C4-2B (cell line): Measurements from ENCODE around the gene FAM120B.

Experiments
- ZFX ChIP-seq: fragments of 450-650 bp; IDR thresholded peaks from 2 replicates; pipeline ENCODE4 v1.6.1; 2017
- TF ChIP-seq, protein P1 (sequence below): fragments of 450-650 bp; conservative IDR thresholded peaks from 2 replicates; pipeline ENCODE4 v1.5.1; 2017; ENCODE audit warnings: mild to moderate bottlenecking

DNA sequence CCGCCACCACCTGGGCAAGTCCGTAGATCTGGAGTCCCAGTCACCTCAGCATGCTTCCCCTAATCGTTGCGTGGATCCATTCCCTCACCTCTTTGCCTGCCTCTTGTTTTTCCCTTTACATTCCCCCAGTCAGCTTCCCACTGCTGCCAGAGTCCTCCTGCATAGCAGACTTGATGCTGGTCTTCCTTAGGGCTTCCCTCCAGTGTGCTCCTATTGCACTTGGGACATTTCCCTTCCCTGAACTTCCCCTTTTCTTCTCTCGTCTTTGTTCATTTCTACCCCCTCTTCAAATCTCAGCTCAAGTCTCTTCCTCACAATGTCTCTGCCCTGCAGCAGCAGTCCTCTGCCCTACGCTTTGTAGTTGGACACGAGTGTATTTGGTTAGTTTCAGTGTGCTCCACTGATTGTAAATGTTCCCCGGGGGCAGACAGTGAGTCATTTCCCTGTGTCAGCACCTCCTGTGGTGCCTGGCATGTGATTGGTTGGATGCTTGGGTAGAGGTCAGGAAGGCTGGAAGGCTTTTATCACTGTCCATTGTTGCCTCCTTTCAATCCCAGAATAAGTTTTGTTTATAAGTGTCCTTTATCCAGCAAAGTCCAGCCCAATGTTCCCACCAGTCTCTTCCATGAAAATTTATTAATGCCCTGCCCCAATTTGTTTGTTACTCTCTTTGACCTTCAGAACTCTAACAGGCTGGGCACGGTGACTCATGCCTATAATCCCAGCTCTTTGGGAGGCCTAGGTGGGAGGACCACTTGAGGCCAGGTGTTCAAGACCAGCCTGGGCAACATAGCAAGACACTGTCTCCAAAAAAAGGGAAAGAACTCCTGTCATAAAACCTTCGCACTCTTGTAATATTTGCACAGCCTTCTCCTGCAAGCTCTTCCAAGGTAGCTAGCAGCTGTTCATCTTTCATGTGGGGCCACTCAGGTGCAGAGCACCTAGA, 38.3 kb downstream of the FAM120B start:
- TF ChIP-seq, protein P1, sequence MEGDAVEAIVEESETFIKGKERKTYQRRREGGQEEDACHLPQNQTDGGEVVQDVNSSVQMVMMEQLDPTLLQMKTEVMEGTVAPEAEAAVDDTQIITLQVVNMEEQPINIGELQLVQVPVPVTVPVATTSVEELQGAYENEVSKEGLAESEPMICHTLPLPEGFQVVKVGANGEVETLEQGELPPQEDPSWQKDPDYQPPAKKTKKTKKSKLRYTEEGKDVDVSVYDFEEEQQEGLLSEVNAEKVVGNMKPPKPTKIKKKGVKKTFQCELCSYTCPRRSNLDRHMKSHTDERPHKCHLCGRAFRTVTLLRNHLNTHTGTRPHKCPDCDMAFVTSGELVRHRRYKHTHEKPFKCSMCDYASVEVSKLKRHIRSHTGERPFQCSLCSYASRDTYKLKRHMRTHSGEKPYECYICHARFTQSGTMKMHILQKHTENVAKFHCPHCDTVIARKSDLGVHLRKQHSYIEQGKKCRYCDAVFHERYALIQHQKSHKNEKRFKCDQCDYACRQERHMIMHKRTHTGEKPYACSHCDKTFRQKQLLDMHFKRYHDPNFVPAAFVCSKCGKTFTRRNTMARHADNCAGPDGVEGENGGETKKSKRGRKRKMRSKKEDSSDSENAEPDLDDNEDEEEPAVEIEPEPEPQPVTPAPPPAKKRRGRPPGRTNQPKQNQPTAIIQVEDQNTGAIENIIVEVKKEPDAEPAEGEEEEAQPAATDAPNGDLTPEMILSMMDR = no peak
- no peak for TF ChIP-seq ZFX
